Left lung (tissue), 10 donors: ENCODE data around the gene EEPD1. TPM values are rescaled to one million over a fixed set of nuclear protein-coding genes. Genes with fewer than 3 reads are reported as not detected.

Experiments
- ATAC-seq: fragments of 200-7000 bp; cut with Tn5 transposase; one replicate; pipeline ENCODE4 v1.9.1; 2020; ENCODE audit warnings: moderate library complexity
- DNase-seq, 4 donors: peaks; one replicate each; pipeline ENCODE4 v3.0.0-alpha.2; 2013 to 2020
- H3K27ac ChIP-seq, 2 donors: fragments of 200-600 bp; sonication (generic) in 1 of 2; one replicate each; pipeline versions ENCODE4 v1.5.0 to v1.8.0; 2020 to 2021
- H3K27me3 ChIP-seq, 2 donors: fragments of 200-600 bp; sonication (generic) in 1 of 2; one replicate each; pipeline versions ENCODE4 v1.5.0 to v1.8.0; 2020 to 2021
- H3K36me3 ChIP-seq, 2 donors: fragments of 200-600 bp; sonication (generic) in 1 of 2; one replicate each; pipeline versions ENCODE4 v1.5.0 to v1.8.0; 2020 to 2021
- H3K4me1 ChIP-seq, 2 donors: fragments of 200-600 bp; one replicate each; pipeline ENCODE4 v1.8.0; 2021
- H3K4me3 ChIP-seq, 2 donors: fragments of 200-600 bp; sonication (generic) in 1 of 2; one replicate each; pipeline versions ENCODE4 v1.5.0 to v1.8.0; 2020 to 2021; ENCODE audit warnings: mild to moderate bottlenecking in 1 of 2
- H3K9me3 ChIP-seq, 2 donors: fragments of 200-600 bp; sonication (generic) in 1 of 2; one replicate each; pipeline versions ENCODE4 v1.5.0 to v1.8.0; 2020 to 2021
- CTCF ChIP-seq, 2 donors: fragments of 200-600 bp; sonication (generic) in 1 of 2; IDR thresholded peaks; one replicate each; pipeline versions ENCODE4 v1.5.0 to v1.8.0; 2021; ENCODE audit warnings: antibody characterized with exemption in 2 of 2
- intact Hi-C, 2 donors: fragments of 100-400 bp; cut with DNase I; formaldehyde crosslinking; loops; one replicate each; pipeline versions ENCODE4 v1.11.2 to v1.14.2; 2022
- polyA plus RNA-seq, 6 donors: library from polyadenylated mRNA; unstranded; fragments of 120-200 nt; gene quantifications; one replicate each; pipeline ENCODE4 v1.2.1, GENCODE V29; 2013; ENCODE audit not compliant: insufficient read length in 6 of 6
- total RNA-seq, 2 donors: library from RNA; stranded (reverse); fragmentation: NEBNext Ultra II Directional; extraction: Animal tissue kit (Norgen Biotek cat#: 25700); gene quantifications; one replicate each; pipeline ENCODE4 v1.2.1, GENCODE V29; 2021
- donor health status: DM: no; HTN: yes; CAD: no.
- donor health status: DM: no; HTN: no; CAD: no.

Gene EEPD1
- total and polyA plus RNA-seq, 8 donors, result 7.8 to 22.8 (median 19.0) TPM

- no peak for TF ChIP-seq CTCF (IDR thresholded peaks at IDR 0.05)
- Histone ChIP-seq H3K27ac (no peak overlapping the region), H3K4me3 (no peak overlapping the region), H3K9me3 (no peaks in the 10 kb centered on the region), H3K36me3 (no peaks in the 10 kb centered on the region), H3K4me1 (peaks cover 0 to 10% of the 10 kb centered on the region in 2 donors), H3K27me3 (no peaks in the 10 kb centered on the region)
- DNase-seq (no peak), ATAC-seq (no peak)
- intact Hi-C loops, result no loop called here
Measured at GRCh38 chr7:36127075-36127740, 25.8 kb upstream of the EEPD1 start.

- no peaks in the 10 kb centered on the region for H3K9me3 ChIP-seq
- H3K4me3 ChIP-seq, result no peak overlapping the region
- H3K27me3 ChIP-seq, result no peaks in the 10 kb centered on the region
- peak; percentile 43 to 66 for TF ChIP-seq CTCF (IDR thresholded peaks at IDR 0.05)
- H3K27ac ChIP-seq, result peak overlapping the region; percentile 28 to 53
- H3K36me3 ChIP-seq, result no peaks in the 10 kb centered on the region
- peak; percentile 76 for ATAC-seq
- intact Hi-C loops, result no loop called here
- DNase-seq, result peak in 2 of 4 donors; percentile 26 to 52
- H3K4me1 ChIP-seq, result peaks cover 0 to 10% of the 10 kb centered on the region in 2 donors
Measured at GRCh38 chr7:36128448-36129047, 24.5 kb upstream of the EEPD1 start.

DNA sequence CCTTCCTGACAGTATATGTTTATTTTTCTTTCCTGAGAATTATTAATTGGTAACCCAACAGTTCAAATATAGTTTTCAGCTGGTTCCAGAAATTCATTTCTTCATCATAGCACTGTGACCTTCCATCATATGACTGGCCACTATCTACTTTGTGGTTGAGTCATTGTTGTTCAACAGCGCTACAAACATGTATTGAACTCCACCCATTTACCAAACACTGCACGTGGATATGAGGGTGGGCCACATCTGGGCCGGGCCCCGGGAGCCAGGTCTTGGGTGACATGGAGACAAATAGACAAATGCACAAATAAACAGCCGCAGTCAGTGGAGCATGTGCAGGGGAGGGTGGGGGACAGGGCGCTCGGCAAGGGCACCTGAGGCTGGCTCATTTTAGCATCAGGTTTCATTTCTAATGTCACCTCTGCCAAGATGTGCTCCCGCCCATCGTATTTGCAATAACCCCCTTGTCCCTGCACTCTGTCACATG is 24.0 kb upstream of the EEPD1 start:
- H3K36me3 ChIP-seq, result no peaks in the 10 kb centered on the region
- no peaks in the 10 kb centered on the region for H3K9me3 ChIP-seq
- no peak for DNase-seq
- no peak overlapping the region for H3K4me3 ChIP-seq
- TF ChIP-seq CTCF (IDR thresholded peaks at IDR 0.05), result no peak
- peaks cover 0 to 10% of the 10 kb centered on the region in 2 donors for H3K4me1 ChIP-seq
- no peaks in the 10 kb centered on the region for H3K27me3 ChIP-seq
- ATAC-seq, result peak; percentile 74
- H3K27ac ChIP-seq, result peak overlapping the region; percentile 28 to 53
- intact Hi-C loops, result no loop called here

GRCh38 chr7:36130236-36130945 is 22.7 kb upstream of the EEPD1 start:
- DNase-seq (no peak), ATAC-seq (no peak)
- Histone ChIP-seq H3K9me3 (no peaks in the 10 kb centered on the region), H3K4me3 (no peak overlapping the region), H3K36me3 (no peaks in the 10 kb centered on the region), H3K4me1 (peaks cover 0 to 10% of the 10 kb centered on the region in 2 donors), H3K27ac (no peak overlapping the region), H3K27me3 (no peaks in the 10 kb centered on the region)
- intact Hi-C loops, result no loop called here
- TF ChIP-seq CTCF (IDR thresholded peaks at IDR 0.05), result no peak

GRCh38 chr7:36131026-36131425 is 22.0 kb upstream of the EEPD1 start:
- no peak overlapping the region for H3K27ac ChIP-seq
- no peak overlapping the region for H3K4me3 ChIP-seq
- no peaks in the 10 kb centered on the region for H3K27me3 ChIP-seq
- ATAC-seq (no peak), DNase-seq (no peak)
- no peaks in the 10 kb centered on the region for H3K9me3 ChIP-seq
- TF ChIP-seq CTCF (IDR thresholded peaks at IDR 0.05), result no peak
- no peaks in the 10 kb centered on the region for H3K36me3 ChIP-seq
- intact Hi-C loops, result no loop called here
- peaks cover 0 to 10% of the 10 kb centered on the region in 2 donors for H3K4me1 ChIP-seq
